Measurements from ENCODE around the gene ASB4.

GRCh38 chr7:95556777-95557176, 71.0 kb downstream of the ASB4 start:
- TF ChIP-seq CTCF (IDR thresholded peaks at IDR 0.05; ENCODE audit: insufficient read depth, low read length) (no peak), POLR2AphosphoS5 (IDR thresholded peaks at IDR 0.05; ENCODE audit: low read depth) (no peak), REST (IDR thresholded peaks at IDR 0.05; ENCODE audit: insufficient replicate concordance, low read depth) (no peak), SPI1 (IDR thresholded peaks at IDR 0.05; ENCODE audit: borderline replicate concordance, low read depth) (no peak), GABPA (IDR thresholded peaks at IDR 0.05; ENCODE audit: low read depth) (no peak)

Data from HL-60 (cell line).